Diencephalon (tissue), 1 donor: ENCODE measurements around the gene XKR8. TPM values are rescaled to one million over a fixed set of nuclear protein-coding genes. Genes with fewer than 3 reads are reported as not detected.

Experiments
- total RNA-seq: library from RNA; depleted of rRNA; stranded (reverse); fragments of >200 nt; gene quantifications from one replicate; pipeline ENCODE4 v1.2.3, GENCODE V29; 2014

Gene XKR8
- total RNA-seq: 2.8 TPM

GRCh38 chr1:27959792-27960603 is at the start of gene XKR8:
Gene XKR8, plus strand, starts transcription at chr1:27959973. Its CDS starts 97 bp downstream, at chr1:27960070.

GRCh38 chr1:27934818-27935549 is 24.8 kb upstream of the XKR8 start, which contains the start of gene SMPDL3B:
Gene SMPDL3B, plus strand, starts transcription at chr1:27935000. Its CDS starts 184 bp downstream, at chr1:27935184.

Other genes starting within 250 kb of the XKR8 start
- 19.6 TPM for gene FAM76A, start 234.0 kb upstream of the XKR8 start, total RNA-seq
- gene STX12, start 186.8 kb upstream of the XKR8 start, total RNA-seq: 152 TPM
- gene PPP1R8, start 129.2 kb upstream of the XKR8 start, total RNA-seq: 46.6 TPM
- gene THEMIS2, start 87.4 kb upstream of the XKR8 start, total RNA-seq: 2.8 TPM
- 77.0 TPM for gene RPA2, start 45.4 kb upstream of the XKR8 start, total RNA-seq
- 2.3 TPM for gene SMPDL3B, start 25.0 kb upstream of the XKR8 start, total RNA-seq
- 15.5 TPM for gene EYA3, start 128.6 kb downstream of the XKR8 start, total RNA-seq
- 3.5 TPM for gene PTAFR, start 216.7 kb downstream of the XKR8 start, total RNA-seq